Metanephros (tissue), 1 donor: ENCODE results near the gene KCNK17. TPM values are rescaled to one million over a fixed set of nuclear protein-coding genes. Genes with fewer than 3 reads are reported as not detected.

Experiments used
- total RNA-seq: library from RNA; depleted of rRNA; stranded (reverse); fragments of >200 nt; gene quantifications from one replicate; pipeline ENCODE4 v1.2.3, GENCODE V29; 2014

The KCNK17 gene
- 1.1 TPM for total RNA-seq

GRCh38 chr6:39314273-39314795 is at the start of gene KCNK17:
Gene KCNK17, minus strand, starts transcription at chr6:39314419. Its CDS starts 99 bp downstream, at chr6:39314320.

GRCh38 chr6:39322306-39322850 is 8.2 kb upstream of the KCNK17 start, which contains the start of gene KCNK16:
Gene KCNK16, minus strand, starts transcription at chr6:39322702. Its CDS starts 162 bp downstream, at chr6:39322540.

Other genes with a start within 250 kb of the KCNK17 start
- 16.1 TPM for gene SAYSD1, start 199.2 kb downstream of the KCNK17 start, total RNA-seq
- 6.9 TPM for gene KCNK5, start 84.9 kb downstream of the KCNK17 start, total RNA-seq
- not detected for gene KCNK16, start 8.3 kb upstream of the KCNK17 start, total RNA-seq